HG03520 (cell line): ENCODE results near the gene NISCH.

Experiments
- ATAC-seq: cut with Tn5 transposase; IDR thresholded peaks from one replicate; pipeline ENCODE4 v1.9.1; 2021; ENCODE audit warnings: mild to moderate bottlenecking, moderate library complexity; ENCODE audit not compliant: unreplicated experiment

NISCH gene

DNA sequence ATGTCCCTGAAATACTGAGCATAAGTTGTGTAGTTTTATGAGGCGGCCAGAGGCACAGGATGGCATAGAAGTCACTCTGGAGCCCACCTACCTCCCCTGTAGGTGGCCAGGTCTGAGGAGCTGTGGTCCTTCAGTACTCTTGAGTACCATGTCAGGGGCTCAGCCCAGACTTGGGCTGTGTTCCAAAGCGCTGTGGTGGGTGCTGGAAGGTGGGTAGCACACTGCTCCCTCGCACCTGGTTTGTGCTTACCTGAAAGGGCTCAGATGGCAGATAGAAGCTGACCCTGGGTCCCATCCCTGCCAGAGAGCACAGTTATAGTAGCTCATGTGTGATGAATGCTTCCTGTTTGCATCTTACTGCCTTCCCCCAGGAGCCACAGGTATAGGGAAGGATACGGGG lies 15.5 kb downstream of the NISCH start:
- ATAC-seq: no peak

DNA sequence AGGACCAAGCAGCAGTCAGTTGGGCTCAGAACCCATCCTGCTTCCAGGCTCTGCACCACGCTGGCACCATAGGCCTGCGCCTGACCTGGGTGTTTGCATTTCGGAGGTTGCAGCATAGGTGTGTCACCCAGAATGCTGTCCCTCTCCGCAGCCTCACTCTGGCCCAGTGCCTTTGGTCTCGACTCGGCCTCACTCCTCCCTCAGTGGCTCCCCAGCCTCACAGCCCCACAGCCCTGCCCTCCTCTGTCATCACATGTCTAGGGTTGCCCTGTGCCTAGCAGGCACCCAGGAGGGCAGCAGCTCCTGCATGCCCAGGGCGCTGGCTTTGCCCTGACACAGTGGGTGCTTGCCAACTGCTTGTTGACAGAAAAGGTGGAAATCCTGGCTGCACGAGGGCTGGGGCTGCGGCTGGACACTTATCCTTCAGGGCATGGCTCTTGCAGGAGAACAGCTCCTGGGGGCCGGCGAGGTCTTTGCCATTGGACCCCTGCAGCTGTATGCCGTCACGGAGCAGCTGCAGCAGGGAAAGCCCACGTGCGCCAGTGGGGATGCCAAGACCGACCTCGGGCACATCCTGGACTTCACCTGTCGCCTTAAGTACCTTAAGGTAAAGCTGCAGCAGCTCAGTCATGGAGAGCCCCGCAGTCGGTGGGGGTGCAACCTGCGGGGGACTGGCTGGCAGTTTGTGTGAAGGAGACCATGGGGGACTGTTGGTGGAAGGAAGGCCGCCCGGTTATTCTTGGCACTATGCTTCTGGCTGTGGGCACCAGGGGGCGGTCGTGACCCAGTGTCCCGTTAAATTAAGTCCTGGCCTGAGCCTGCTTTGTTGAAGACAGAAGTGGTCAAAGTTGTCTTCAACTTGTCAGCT lies 16.2 kb downstream of the NISCH start:
- no peak for ATAC-seq

- no peak for ATAC-seq
Measured at GRCh38 chr3:52472239-52473000, 17.0 kb downstream of the NISCH start.

GRCh38 chr3:52473026-52473425 lies 17.6 kb downstream of the NISCH start:
- no peak for ATAC-seq

DNA sequence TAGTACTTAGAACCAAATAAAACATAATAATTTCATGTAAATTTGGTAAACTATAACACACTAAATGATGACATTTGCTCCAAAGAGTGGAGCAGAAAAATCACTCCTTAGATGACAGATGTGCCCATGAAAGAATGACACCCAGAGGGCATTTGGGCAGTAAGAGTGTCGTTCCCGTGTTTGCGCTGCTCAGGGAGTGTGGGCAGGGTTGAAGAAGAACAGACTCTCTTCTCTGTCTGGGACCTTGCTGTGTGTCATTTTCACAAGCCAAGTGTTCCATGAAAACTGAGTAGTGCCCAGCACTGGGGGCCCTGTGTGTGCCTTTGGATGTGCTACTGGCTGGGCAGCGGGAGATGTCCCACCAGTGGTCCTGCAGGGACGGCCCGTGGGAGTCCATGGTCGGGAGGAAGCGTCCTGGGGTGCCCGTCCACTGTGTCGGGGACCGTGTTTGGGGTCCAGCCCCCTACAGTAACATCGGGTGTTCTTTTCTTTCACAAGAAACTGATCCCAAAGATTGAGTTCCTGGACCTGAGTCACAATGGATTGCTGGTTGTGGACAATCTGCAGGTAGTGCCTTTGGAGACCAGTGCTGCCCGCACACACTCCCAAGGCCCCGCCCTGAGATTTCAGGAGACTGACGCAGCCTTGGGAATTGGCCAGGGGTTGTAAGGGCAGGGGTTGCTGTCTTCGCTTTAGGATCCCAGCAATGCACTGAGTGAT lies 21.8 kb downstream of the NISCH start:
- ATAC-seq: no peak

GRCh38 chr3:52477796-52478095 lies 22.3 kb downstream of the NISCH start:
- no peak for ATAC-seq

DNA sequence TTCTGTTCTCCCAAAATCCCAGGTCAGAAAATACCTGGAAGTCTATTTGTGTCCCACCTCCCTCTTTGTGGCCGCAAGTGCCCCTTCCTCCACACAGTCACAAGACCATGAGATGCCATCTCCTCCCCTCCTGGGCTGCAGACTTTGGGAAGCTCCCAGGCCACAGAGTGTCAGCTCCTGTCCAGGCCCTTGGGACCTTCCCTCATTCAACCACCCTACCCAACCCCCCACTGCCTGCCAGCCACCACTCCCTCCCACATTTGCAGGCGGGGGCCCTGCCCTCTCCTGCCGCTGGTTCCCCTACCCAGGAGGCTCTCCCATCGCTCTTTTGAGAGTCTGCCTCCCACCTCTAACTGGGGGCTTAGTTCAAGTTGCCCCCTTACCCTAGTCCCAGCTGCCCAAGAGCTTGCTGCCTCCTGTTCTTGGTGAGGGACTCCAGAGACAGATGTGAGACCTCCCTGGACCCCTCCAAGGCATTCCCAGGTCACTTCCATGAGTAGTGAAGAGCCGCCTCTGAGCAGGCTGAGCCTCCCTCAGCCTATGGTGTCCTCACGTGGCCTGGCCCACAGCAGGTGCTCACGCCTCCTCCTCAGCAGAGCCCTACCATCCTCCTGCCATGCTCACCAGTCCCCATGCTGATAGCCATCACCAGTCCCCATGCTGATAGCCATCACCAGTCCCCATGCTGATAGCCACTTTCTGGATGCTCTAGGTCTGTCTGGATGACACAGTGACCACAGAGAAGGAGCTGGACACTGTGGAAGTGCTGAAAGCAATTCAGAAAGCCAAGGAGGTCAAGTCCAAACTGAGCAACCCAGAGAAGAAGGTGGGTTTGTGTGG lies 23.9 kb downstream of the NISCH start:
- no peak for ATAC-seq

GRCh38 chr3:52479877-52480575 lies 24.6 kb downstream of the NISCH start:
- no peak for ATAC-seq

DNA sequence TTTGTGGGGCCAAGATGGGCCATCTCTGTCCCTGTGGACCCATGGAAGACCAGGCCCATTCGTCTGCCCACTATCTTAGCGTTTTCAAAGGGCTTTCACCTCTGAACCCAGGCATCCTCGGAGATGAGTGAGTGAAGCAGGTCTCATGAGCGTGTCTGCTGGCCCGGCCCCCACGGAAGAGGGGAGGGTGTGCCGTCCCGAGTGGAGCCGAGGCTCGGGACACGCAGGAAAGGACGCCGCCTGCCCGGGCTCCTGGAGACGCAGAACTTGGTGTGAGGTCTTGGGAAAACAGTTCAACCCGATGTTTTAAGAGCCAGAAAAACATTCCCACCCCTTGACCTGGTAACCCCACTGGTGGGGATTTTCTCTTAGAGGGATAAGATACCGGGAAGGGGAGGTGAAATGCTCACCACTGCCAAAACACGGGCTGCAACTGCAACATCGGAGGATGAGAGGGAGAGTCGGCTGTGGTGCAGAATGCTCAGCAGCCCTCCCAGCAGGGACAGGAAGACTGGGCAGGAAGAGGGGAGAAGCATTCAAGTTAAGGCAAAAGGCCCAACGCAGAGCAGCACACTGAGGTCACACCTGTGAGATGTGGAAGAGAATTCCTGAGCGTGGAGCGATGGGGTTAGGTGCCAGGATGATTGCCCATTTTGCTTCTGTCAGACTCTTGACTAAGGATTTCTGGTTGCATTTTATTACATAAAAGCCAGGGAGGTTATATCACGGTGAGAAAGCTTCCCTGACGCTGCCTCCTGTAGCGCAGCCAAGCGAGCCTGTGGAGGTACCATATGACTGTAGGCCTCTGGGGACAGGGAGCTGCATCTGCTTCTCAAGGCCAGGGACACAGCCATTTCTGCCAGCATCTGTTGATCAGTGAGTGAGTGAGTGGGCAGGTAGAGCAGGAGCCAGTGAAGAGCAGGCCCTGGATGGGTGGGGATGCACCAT lies 25.6 kb downstream of the NISCH start:
- no peak for ATAC-seq

DNA sequence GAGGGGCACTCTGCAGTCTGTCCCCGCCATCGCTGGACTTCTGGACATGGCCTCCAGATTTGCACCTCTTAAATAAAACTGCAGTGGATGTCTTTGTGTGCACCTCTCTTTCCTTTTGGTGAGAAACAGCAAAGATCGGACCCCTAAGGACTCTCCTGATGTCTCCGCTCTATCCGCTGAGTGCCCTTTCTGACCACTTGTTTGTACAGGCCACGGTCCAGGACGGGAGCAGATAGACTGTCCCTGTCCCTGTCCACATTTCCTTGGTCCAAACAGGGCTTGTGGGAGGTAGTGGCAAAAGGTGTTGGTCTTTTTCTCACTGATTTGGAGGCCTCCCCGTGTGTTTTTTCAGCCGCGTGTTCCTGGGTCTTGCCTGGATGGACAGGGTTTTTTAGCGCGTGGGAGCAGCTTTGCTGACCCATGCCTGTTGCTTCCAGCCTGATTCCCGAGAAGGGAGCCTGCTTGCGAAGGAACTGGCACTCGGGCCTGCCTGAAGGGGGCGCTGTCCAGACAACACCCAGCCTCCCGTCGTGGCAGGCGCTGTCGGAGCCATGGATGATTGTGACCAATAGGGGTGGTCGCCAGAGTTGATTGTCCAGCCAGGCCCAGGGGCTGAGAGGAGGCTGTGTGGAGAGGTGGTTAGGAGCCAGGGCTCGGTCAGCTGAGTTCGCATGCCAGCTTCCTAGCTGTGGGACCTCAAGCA lies 26.6 kb downstream of the NISCH start:
- no peak for ATAC-seq

DNA sequence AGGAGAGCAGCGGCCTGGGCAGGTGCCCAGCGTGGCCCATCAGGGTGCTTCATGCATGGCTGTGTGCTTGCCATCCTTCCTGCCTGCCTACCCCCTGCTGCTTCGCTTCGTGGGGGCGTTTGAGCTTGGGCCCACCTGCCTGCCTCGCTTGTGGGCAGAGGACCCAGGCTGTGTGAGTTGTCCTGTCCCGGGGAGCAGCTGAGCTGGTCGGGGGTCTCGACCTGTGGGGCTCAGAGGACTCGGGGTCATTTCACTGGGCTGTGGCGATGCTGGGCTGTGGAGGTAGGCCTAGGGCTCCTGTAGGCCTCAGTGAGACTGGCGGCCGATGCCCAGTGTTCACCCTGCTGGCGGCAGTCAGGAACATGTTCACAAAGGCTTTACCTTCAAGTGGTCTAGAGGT lies 27.7 kb downstream of the NISCH start:
- no peak for ATAC-seq

DNA sequence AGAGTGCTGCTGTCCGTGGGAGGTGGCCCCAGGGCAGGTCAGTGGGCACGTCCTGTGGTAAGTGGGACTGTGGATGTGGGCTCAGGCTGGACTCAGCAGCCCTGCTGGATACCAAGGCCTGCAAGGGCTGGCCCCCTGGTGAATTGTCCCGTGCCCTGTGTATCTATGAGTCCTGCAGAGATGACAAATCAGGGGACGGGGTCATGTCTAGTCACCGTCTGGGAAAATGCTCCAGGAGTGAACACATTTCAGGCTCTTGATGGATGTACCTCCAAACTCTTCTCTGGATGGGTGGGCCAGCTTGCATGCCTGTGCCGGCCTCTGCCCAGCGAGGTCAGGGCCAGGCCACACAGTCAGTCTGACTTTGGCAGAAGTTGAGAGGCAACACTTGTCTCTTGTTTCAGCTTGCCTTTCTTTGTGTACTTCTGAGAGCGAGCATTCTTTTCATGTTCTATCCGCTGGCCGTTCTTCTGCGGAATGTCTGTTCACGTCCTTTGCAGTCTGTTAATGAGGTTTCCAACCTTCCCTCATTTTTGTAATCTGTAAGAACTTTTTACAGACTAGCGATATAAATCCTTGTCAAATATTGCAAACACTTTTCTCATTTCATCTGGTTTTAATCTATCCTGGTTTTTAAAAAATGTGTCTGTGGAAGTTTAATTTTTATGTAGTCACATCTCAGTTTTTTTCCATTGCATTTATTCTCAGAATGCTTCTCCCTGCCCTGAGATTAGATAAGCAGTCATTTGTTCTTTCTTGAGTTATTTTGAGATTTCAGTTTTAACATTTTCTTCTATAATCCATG lies 28.4 kb downstream of the NISCH start:
- no peak for ATAC-seq

DNA sequence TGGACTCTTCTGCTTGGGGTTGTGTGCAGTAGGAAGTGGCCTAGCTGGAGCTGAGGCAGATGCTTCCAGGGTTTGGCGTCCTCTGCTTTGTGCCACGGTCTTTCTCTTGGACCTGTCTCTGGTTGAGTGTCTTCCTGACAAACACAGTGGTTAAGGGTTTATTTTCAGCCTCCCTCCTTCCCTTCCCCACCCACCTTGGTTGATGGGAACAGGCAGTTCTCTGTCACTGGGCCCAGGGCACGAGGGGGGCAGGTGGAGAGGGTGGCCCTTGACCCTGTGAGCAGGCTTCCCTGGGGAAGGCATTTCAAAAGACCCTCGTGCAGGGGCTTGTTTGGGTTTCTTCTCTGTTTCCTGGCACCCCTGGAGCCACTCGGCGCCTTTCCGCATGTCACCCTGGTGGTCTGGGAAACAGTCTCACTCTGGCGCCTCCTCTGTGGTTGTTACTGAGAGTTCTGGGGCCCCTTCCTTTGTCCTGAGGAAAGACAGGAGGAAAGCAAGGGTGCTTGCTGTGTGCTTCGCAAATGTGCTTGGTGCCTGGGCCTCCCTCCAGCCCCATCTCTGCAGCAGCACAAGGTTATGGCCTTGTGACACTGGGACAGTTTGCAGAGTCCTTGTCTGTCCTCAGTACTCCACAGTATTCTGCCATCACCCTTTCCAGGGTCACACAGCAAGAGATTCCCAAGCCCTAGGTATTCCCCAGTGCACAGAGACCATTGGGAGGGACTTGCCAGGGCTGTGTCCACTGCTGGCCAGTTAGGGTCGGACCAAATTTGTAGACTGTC lies 29.5 kb downstream of the NISCH start:
- no peak for ATAC-seq

GRCh38 chr3:52487050-52487787 lies 31.8 kb downstream of the NISCH start:
- ATAC-seq: no peak

DNA sequence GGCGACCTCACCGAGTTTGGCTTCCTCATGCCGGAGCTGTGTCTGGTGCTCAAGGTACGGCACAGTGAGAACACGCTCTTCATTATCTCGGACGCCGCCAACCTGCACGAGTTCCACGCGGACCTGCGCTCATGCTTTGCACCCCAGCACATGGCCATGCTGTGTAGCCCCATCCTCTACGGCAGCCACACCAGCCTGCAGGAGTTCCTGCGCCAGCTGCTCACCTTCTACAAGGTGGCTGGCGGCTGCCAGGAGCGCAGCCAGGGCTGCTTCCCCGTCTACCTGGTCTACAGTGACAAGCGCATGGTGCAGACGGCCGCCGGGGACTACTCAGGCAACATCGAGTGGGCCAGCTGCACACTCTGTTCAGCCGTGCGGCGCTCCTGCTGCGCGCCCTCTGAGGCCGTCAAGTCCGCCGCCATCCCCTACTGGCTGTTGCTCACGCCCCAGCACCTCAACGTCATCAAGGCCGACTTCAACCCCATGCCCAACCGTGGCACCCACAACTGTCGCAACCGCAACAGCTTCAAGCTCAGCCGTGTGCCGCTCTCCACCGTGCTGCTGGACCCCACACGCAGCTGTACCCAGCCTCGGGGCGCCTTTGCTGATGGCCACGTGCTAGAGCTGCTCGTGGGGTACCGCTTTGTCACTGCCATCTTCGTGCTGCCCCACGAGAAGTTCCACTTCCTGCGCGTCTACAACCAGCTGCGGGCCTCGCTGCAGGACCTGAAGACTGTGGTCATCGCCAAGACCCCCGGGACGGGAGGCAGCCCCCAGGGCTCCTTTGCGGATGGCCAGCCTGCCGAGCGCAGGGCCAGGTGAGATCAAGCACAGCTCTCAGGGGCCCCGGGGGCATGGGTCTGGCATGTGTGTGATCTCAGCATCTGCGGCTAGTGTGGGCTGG lies 32.6 kb downstream of the NISCH start:
- ATAC-seq: no peak
